ENCODE measurements around the gene PCSK1. TPM values are rescaled to one million over a fixed set of nuclear protein-coding genes. Genes with fewer than 3 reads are reported as not detected.

Gene PCSK1
- total RNA-seq, 3 donors from 2014 or later (not counting 1 experiment from before 2014, with no cell fraction given) = not detected

DNA sequence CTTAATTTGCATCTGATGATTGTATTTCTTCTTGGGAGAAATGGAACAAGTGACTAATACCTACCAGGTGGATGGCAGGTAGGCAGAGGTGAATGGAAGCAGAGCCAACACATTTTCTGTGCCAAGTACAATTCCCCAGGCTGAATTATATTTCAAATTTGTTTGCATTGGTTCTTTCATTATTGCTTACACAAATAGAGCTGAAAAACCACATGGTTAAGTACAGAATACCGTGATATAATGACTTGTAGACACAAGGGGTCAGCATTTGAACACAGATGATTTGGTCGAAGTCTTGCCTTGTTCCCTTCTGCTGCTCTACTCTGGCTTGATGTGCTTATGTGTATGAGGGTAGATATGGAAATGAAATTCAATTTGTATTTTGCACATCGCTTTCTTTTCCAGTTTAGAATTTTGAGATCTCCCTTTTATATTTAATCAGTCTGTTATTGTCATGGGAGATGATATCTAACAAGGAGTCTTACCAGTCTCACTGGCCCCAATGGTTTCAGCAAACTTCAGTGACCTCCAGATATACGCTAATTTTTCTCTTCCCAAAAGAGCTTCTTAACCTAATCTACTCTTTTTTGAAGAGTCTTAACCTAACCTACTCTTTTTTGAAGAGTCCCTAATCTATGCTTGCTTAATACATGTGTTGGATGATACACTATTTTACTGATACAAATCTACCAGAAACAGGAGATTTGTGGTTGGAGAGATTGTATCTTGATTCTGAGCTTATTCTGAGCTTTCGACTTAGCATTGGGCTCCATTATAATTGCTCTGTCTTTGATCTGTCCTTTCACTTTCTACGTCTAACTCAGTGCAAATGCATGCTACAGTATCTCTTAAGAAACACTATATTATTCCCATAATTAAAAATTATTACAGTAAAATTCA lies 88.1 kb downstream of the PCSK1 start:
- peaks cover 9 to 25% of the 10 kb centered on the region in 2 donors for H3K27me3 Mint-ChIP-seq (ENCODE audit: low read depth in 2 of 2)
- no peaks in the 10 kb centered on the region for H3K36me3 Mint-ChIP-seq
- no peaks in the 10 kb centered on the region for H3K4me1 Mint-ChIP-seq
- Histone ChIP-seq H3K27me3 (ENCODE audit: control insufficient read depth, insufficient read depth, low read length) (peaks cover 7% of the 10 kb centered on the region), H3K36me3 (ENCODE audit: control insufficient read depth, insufficient read depth, low read length) (no peaks in the 10 kb centered on the region), H3K4me1 (ENCODE audit: control insufficient read depth, insufficient read depth, low read length) (peaks cover 3% of the 10 kb centered on the region), H3K9me3 (ENCODE audit: control insufficient read depth, insufficient read depth, low read length) (no peaks in the 10 kb centered on the region), H3K27ac (ENCODE audit: low read length) (no peak overlapping the region), H3K4me3 (ENCODE audit: low read length) (no peak overlapping the region)
- ATAC-seq (peak; percentile 82 to 84 (median 83)), DNase-seq (peak in 1 of 2 donors; percentile 79)
- WGBS (ENCODE audit: insufficient coverage) = 28% methylated on average over 4 of the region's 6 CpGs
- H3K4me3 Mint-ChIP-seq = no peak overlapping the region
- intact Hi-C loops (cut with micrococcal nuclease) = loop anchor here (1.0 to 10.0 kb wide), 2 partner anchors 256 to 820 kb away; no protein-coding TSS in a partner anchor
- no peaks in the 10 kb centered on the region for H3K9me3 Mint-ChIP-seq
- TF ChIP-seq, protein P1, sequence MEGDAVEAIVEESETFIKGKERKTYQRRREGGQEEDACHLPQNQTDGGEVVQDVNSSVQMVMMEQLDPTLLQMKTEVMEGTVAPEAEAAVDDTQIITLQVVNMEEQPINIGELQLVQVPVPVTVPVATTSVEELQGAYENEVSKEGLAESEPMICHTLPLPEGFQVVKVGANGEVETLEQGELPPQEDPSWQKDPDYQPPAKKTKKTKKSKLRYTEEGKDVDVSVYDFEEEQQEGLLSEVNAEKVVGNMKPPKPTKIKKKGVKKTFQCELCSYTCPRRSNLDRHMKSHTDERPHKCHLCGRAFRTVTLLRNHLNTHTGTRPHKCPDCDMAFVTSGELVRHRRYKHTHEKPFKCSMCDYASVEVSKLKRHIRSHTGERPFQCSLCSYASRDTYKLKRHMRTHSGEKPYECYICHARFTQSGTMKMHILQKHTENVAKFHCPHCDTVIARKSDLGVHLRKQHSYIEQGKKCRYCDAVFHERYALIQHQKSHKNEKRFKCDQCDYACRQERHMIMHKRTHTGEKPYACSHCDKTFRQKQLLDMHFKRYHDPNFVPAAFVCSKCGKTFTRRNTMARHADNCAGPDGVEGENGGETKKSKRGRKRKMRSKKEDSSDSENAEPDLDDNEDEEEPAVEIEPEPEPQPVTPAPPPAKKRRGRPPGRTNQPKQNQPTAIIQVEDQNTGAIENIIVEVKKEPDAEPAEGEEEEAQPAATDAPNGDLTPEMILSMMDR (IDR thresholded peaks at IDR 0.05) = peak; percentile 22
- no peak overlapping the region for H3K27ac Mint-ChIP-seq

DNA sequence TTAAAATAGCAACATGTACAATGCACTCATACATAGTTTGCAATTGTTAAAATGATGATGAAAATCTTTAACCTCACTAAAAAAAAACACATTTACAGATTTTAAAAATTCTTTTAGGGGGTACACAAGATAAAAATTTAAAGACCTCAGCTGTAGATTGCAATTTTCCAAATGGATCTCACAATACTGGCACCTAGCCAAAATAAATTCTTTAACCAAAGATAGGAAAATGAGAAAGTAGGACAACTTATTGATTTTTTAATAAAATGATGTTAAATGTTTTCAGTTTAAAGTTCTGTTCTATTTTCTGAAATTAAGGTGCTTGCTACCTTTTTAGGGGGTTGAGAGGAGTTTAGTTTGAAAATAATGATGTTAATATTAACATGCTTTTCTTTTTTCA lies 90.0 kb downstream of the PCSK1 start:
- Mint-ChIP-seq H3K36me3 (no peaks in the 10 kb centered on the region), H3K9me3 (no peaks in the 10 kb centered on the region), H3K4me3 (no peak overlapping the region), H3K27ac (no peak overlapping the region), H3K27me3 (ENCODE audit: low read depth in 2 of 2) (peaks cover 16 to 42% of the 10 kb centered on the region in 2 donors), H3K4me1 (no peaks in the 10 kb centered on the region)
- no peak overlapping the region for H3K27ac ChIP-seq (ENCODE audit: low read length)
- TF ChIP-seq, protein P1 (IDR thresholded peaks at IDR 0.05) = no peak
- H3K4me1 ChIP-seq (ENCODE audit: control insufficient read depth, insufficient read depth, low read length) = peaks cover 3% of the 10 kb centered on the region
- intact Hi-C loops (cut with micrococcal nuclease) = loop anchor here (10.0 kb wide), 1 partner anchor 822 kb away; no protein-coding TSS in a partner anchor
- H3K36me3 ChIP-seq (ENCODE audit: control insufficient read depth, insufficient read depth, low read length) = no peaks in the 10 kb centered on the region
- DNase-seq (no peak), ATAC-seq (no peak)
- peaks cover 6% of the 10 kb centered on the region for H3K27me3 ChIP-seq (ENCODE audit: control insufficient read depth, insufficient read depth, low read length)
- H3K9me3 ChIP-seq (ENCODE audit: control insufficient read depth, insufficient read depth, low read length) = no peaks in the 10 kb centered on the region
- no peak overlapping the region for H3K4me3 ChIP-seq (ENCODE audit: low read length)

DNA sequence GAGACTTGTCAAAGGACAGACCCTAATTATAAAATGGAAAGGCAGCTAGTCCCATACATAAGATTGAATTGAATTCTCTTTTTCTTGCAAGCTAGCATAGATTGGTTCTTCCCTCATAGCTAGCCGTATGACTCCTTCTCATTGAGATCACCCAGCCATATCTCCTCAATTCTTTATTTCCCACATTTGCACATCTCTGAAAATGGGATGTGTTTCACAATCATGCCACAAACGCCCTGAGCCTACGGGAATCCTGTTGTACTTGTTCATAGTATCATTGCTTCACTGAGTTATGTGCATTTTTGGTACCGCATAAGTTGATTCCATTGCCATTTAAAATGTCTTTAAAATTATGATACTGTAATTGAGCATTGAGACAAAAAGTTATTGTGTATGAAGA lies 90.5 kb downstream of the PCSK1 start:
- no peak for ATAC-seq
- H3K4me3 Mint-ChIP-seq = no peak overlapping the region
- intact Hi-C loops (cut with micrococcal nuclease) = loop anchor here (10.0 kb wide), 1 partner anchor 822 kb away; no protein-coding TSS in a partner anchor
- Histone ChIP-seq H3K36me3 (ENCODE audit: control insufficient read depth, insufficient read depth, low read length) (no peaks in the 10 kb centered on the region), H3K4me1 (ENCODE audit: control insufficient read depth, insufficient read depth, low read length) (peaks cover 3% of the 10 kb centered on the region), H3K27ac (ENCODE audit: low read length) (no peak overlapping the region), H3K27me3 (ENCODE audit: control insufficient read depth, insufficient read depth, low read length) (peaks cover 6% of the 10 kb centered on the region), H3K9me3 (ENCODE audit: control insufficient read depth, insufficient read depth, low read length) (no peaks in the 10 kb centered on the region), H3K4me3 (ENCODE audit: low read length) (no peak overlapping the region)
- no peak overlapping the region for H3K27ac Mint-ChIP-seq
- TF ChIP-seq, protein P1 (IDR thresholded peaks at IDR 0.05) = no peak
- H3K4me1 Mint-ChIP-seq = no peaks in the 10 kb centered on the region
- H3K27me3 Mint-ChIP-seq (ENCODE audit: low read depth in 2 of 2) = peaks cover 16 to 42% of the 10 kb centered on the region in 2 donors
- 87% methylated on average over 4 of the region's 4 CpGs for WGBS (ENCODE audit: insufficient coverage)
- no peaks in the 10 kb centered on the region for H3K36me3 Mint-ChIP-seq
- no peaks in the 10 kb centered on the region for H3K9me3 Mint-ChIP-seq
- DNase-seq = no peak

Other genes starting within 250 kb of the PCSK1 start
- gene CAST, start 229.1 kb upstream of the PCSK1 start, total RNA-seq = 100 to 1,000 TPM; 364 to 414 (median 376) TPM

Measured in natural killer cell (primary cell).